Airway epithelial cell (primary cell): ENCODE results near the gene TRMU. TPM values are rescaled to one million over a fixed set of nuclear protein-coding genes. Genes with fewer than 3 reads are reported as not detected.

ENCODE experiments used
- total RNA-seq: library from RNA; depleted of rRNA; stranded (reverse); fragments of >200 nt; gene quantifications from 2 replicates; pipeline ENCODE4 v1.2.3, GENCODE V29; 2015

The TRMU gene
- 27.4 and 37.9 TPM in 2 replicates for total RNA-seq

GRCh38 chr22:46335201-46336118, at the start of gene TRMU:
TRMU (plus strand) TSS chr22:46335714; CDS start chr22:46335765, 51 bp downstream.

GRCh38 chr22:46296257-46297150, 39.0 kb upstream of the TRMU start, which contains the start of gene GTSE1:
GTSE1 (plus strand) TSS chr22:46296870; CDS start chr22:46297401, 531 bp downstream.

Other genes starting within 250 kb of the TRMU start
- 2.5 and 5.6 TPM in 2 replicates for gene PPARA, start 185.2 kb upstream of the TRMU start, total RNA-seq
- gene CDPF1, start 85.4 kb upstream of the TRMU start, total RNA-seq: 4.5 and 7.5 TPM in 2 replicates
- under 0.01 TPM in 1 of 2 replicates, not detected in the other for gene PKDREJ, start 72.4 kb upstream of the TRMU start, total RNA-seq
- gene TTC38, start 67.7 kb upstream of the TRMU start, total RNA-seq: 10.1 and 15.2 TPM in 2 replicates
- gene GTSE1, start 38.8 kb upstream of the TRMU start, total RNA-seq: 4.6 and 9.2 TPM in 2 replicates
- 87.2 and 108 TPM in 2 replicates for gene CELSR1, start 201.9 kb downstream of the TRMU start, total RNA-seq